Smooth muscle cell of the brain vasculature (primary cell): ENCODE results near the gene MRTFA.

ENCODE experiments used
- DNase-seq: peaks from one replicate; pipeline ENCODE4 v3.0.0-alpha.2; 2012; ENCODE audit warnings: low read depth, low spot score

MRTFA gene

GRCh38 chr22:40491990-40492631, 144.4 kb downstream of the MRTFA start:
- DNase-seq = no peak

- no peak for DNase-seq
These were observed 148.8 kb downstream of the MRTFA start for GRCh38 chr22:40487663-40488249.

- DNase-seq = no peak
These were observed 149.4 kb downstream of the MRTFA start for GRCh38 chr22:40486962-40487602.

DNA sequence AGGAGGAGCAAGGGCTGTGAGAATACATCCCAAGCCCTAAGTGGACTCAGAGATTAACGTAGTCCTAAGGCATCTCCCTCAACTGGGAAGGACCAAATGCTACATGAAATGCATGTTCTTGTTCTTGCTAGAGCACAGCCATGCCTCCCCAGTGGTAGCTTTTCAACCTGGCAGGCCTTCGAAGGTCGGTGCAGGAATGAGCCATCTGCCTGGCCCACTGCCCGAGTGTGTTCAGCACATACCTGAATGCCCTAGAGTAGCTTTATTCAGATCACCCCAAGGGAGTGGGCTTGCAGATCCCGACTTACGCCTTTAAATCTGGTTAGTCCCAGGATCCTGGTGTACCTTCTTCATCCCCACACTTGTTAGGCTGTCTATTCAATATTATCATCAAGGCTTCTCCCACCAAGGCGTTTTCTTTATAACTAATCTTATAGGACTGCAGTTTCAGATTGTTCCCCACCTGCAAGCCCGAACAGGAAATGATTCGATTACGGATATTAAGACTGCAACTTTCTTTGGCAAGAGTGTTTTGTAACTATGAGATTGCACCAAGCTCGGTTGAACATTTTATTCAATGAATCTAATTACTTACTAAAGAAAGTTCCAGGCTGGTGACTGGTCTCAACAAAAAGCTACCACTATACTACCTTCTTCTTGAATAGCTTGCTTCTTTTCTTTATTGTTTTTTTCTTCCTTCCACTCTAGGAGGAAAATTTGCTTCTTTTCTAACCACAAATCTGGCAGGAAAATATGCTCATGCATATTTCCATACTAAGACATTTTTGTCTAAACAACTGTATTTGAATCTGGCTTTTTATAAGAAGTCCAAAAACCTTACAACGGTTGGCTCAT, 150.5 kb downstream of the MRTFA start:
- no peak for DNase-seq

DNA sequence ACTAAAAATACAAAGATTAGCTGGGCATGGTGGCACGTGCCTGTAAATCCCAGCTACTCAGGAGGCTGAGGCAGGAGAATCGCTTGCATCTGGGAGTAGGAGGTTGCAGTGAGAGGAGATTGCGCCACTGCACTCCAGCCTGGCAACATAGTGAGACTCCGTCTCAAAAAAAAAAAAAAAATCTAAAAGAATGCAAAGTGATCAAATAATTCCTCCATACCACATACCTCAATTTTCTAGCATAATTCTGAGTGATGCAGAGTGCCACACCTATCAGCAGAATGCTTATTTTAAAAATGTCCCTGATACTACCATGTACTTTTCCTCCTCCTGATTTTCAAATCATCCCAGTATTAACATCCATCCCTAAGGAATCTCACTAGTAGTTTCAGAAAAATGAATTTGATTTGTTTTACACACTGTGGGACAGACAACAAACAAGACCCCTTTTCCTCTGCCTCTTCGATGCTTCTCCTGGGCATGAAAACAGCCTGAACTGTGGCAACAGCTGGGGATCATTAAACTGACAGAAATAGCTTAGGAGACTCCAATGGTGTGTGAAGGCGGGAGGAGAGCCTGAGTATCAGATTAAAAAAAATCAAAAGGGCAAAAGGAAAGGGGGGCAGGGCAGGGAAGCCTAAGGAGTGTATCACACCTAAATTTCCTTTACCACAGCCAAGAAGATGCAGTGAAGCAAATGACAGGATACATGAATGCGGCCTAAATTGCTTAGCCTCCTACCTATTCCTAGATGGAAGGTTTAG, 151.4 kb downstream of the MRTFA start:
- DNase-seq = no peak

GRCh38 chr22:40482886-40483285, 153.6 kb downstream of the MRTFA start:
- no peak for DNase-seq

DNA sequence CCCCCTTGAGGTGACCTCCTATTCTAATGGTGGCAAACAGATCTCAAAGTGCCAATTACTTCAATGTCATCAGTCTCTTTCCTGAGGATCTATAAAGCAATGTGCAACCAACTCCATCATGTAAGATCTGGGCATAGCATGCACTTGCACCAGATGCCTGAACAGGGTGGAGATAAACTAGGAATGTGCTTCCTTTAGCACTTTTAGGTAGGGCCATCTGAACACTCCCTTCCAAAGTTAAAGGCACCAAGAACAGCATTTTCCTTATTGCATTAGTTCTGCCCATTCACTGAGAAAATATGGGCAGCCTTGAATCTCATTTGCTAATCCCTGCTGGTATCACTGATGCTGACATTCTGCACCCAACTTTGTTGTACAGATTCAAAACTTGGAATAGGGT, 154.1 kb downstream of the MRTFA start:
- no peak for DNase-seq

DNA sequence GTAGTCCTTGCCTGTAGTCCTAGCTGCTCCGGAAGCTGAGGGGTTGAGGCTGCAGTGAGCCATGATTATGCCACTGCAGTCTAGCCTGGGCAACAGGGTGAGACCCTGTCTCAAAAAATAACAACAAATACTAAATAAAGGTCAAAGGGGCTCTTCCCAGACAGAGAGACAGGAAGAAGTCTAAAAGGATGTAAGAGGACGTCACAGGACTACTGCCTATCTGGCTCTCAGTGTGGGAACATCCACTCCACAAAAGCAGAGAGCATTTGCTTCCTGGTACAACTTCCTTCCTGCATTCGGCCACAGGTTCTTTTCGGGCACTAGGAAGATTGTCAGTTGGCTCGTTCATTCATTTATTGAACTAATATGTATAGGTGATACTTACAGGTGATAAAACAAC, 155.5 kb downstream of the MRTFA start:
- DNase-seq = no peak

DNA sequence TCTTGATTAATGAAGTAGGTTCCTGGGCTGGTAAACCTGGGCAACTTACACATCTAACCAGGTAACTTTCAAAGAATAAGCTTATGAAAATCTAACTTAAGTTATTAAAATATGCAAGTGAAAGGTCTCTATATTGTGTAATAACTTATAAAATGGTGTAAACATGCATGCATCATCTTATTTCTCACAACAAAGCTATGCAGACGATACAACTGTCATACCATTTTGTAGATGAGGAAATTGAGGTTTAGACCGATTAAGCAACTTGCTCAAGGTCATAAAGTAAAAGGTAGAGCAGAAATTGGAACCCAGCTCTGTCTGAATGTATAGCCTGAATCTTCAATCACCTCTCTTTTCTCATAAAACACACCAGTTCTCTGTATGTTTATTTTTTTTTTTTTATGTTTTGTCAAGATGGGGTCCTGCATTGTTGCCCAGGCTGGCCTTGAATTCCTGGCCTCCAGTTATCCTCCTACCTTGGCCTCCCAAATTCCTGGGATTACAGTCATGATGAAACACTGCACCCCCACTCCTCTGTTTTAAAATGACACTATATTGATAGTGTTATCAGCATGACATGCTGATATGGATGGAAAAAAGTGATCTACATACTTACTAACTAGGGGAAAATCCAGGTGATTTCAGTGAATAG, 156.5 kb downstream of the MRTFA start:
- DNase-seq = no peak

- no peak for DNase-seq
These were observed 157.3 kb downstream of the MRTFA start for GRCh38 chr22:40479126-40479800.

GRCh38 chr22:40478338-40479125, 158.0 kb downstream of the MRTFA start:
- no peak for DNase-seq

GRCh38 chr22:40477683-40478337, 158.7 kb downstream of the MRTFA start:
- DNase-seq = no peak

DNA sequence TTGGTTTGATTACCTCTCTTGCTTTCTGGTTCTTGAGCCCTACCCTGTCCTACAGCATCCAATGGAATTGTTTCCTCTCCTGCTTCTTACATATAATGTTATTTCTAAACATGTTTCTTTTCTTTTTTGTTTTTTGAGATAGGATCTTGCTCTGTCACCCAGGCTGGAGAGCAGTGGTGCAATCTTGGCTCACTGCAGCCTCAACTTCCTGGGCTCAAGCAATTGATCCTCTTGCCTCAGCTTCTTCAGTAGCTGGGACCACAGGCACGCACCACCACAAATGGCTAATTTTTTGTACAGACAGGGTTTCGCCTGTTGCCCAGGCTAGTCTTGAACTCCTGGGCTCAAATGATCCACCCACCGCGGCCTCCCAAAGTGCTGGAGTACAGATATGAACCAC, 160.2 kb downstream of the MRTFA start:
- no peak for DNase-seq

- no peak for DNase-seq
These were observed 162.8 kb downstream of the MRTFA start for GRCh38 chr22:40473703-40474102.

- DNase-seq = no peak
These were observed 163.9 kb downstream of the MRTFA start for GRCh38 chr22:40472579-40472978.

- DNase-seq = no peak
These were observed 164.5 kb downstream of the MRTFA start for GRCh38 chr22:40472051-40472450.

GRCh38 chr22:40469181-40469580, 167.3 kb downstream of the MRTFA start:
- no peak for DNase-seq

GRCh38 chr22:40468616-40469015, 167.9 kb downstream of the MRTFA start:
- no peak for DNase-seq

DNA sequence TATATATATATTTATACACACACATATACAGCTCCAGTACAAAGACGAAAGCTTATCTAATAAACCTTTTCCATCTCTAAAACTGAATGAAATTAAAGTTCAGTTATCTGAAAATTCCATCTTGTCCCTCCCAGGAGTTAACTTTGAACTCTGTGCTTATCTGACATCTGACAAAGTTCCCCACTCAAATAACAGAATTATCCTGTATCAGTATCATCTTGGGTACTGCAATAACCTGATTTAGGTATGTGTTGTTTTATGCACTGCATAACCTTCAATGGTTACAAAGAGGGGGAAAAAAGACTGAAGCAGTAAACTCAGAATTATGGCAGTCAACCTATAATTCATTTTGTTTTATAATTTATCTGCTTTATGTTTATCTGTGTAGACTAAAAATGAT, 169.5 kb downstream of the MRTFA start:
- no peak for DNase-seq
